Neural cell (in vitro differentiated cells): Measurements from ENCODE around the gene SLC4A8.

Source experiments
- CTCF ChIP-seq: fragments of 450-650 bp; IDR thresholded peaks from 2 replicates; pipeline ENCODE4 v1.5.1; 2014; ENCODE audit warnings: antibody characterized with exemption, mild to moderate bottlenecking, moderate library complexity; ENCODE audit not compliant: poor library complexity, severe bottlenecking
- EP300 ChIP-seq: fragments of 450-650 bp; conservative IDR thresholded peaks from 2 replicates; pipeline ENCODE4 v1.6.1; 2014; ENCODE audit warnings: antibody characterized with exemption, mild to moderate bottlenecking, moderate library complexity; ENCODE audit not compliant: poor library complexity, severe bottlenecking
- EZH2 ChIP-seq: fragments of 200-600, 300-800 bp; shearing (Covaris generic), sonication (generic); IDR thresholded peaks from 2 replicates; pipeline ENCODE4 v1.6.1; 2014; ENCODE audit warnings: antibody characterized with exemption, low read length, borderline replicate concordance, mild to moderate bottlenecking; ENCODE audit not compliant: insufficient read depth, poor library complexity, severe bottlenecking
- MXI1 ChIP-seq: fragments of 450-650 bp; conservative IDR thresholded peaks from 2 replicates; pipeline ENCODE4 v1.6.1; 2014; ENCODE audit warnings: antibody characterized with exemption, mild to moderate bottlenecking; ENCODE audit not compliant: poor library complexity, severe bottlenecking
- POLR2AphosphoS5 ChIP-seq: IDR thresholded peaks from 2 replicates; pipeline ENCODE4 v1.6.1; 2012
- REST ChIP-seq: IDR thresholded peaks from 2 replicates; pipeline ENCODE4 v1.6.1; 2012; ENCODE audit warnings: borderline replicate concordance
- TAF1 ChIP-seq: IDR thresholded peaks from 2 replicates; pipeline ENCODE4 v1.6.1; 2012; ENCODE audit warnings: low read depth

DNA sequence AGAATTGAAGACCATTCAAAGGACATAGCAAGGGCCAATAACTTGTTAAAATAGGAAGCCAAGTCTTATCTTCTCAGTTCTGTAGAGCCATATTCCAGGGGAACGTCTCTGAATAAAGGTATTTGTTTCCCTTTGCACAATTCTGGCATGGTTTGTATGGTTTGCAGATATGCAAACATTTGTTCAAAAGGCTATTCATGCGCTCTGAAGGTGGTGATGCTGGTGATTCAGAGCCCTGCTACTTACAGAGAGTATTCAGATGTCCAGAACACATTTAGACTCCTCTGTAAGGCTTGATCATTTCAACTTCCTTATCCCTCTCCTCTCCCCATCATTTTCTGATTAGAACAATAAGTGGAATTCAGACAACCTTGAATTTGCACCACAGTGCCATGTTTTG lies 35.9 kb downstream of the SLC4A8 start:
- TF ChIP-seq CTCF (no peak), TAF1 (no peak), EZH2 (no peak), REST (no peak), POLR2AphosphoS5 (no peak), MXI1 (no peak), EP300 (no peak)
